ENCODE measurements around the gene MIPOL1.

DNA sequence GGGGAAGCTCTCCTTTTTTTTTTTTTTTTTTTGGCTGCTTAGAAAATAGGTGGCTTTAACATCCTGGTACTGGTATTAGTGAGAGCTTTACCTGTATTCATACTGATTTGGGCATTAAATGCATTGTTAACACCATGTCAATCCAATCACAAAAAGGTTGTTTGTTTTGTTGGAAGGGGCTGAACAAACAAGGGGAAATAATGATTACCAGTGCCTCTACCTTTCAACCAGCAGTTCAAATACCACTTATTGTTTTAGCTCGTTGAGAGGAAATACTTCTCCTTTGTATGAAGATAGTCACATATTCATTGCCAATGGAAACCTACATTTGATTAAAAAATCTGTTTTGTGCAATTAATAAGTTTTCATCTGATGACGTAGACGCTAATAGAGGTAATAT lies 72.9 kb downstream of the MIPOL1 start:
- TF ChIP-seq CTCF (IDR thresholded peaks at IDR 0.05) (no peak), POLR2A (IDR thresholded peaks at IDR 0.05) (no peak)
